HFFc6 (cell line): Measurements from ENCODE around the gene HSBP1. TPM values are rescaled to one million over a fixed set of nuclear protein-coding genes. Genes with fewer than 3 reads are reported as not detected.

Experiments
- DNase-seq: peaks from one replicate; pipeline ENCODE4 v3.0.0-alpha.2; 2018
- H3K27ac Mint-ChIP-seq: 2 replicates; pipeline ENCODE4 v1.8.0; 2020; ENCODE audit warnings: mild to moderate bottlenecking, mixed read lengths
- H3K27me3 Mint-ChIP-seq: 2 replicates; pipeline ENCODE4 v1.8.0; 2021; ENCODE audit warnings: mild to moderate bottlenecking, moderate library complexity, mixed read lengths; ENCODE audit not compliant: insufficient read depth
- H3K36me3 Mint-ChIP-seq: 2 replicates; pipeline ENCODE4 v1.8.0; 2021; ENCODE audit warnings: low read depth, mixed read lengths
- H3K4me1 Mint-ChIP-seq: 2 replicates; pipeline ENCODE4 v1.8.0; 2020; ENCODE audit warnings: low read depth, mixed read lengths
- H3K4me3 Mint-ChIP-seq: 2 replicates; pipeline ENCODE4 v1.8.0; 2020; ENCODE audit warnings: mild to moderate bottlenecking, moderate library complexity, mixed read lengths
- H3K9me3 Mint-ChIP-seq: 2 replicates; pipeline ENCODE4 v1.8.0; 2020; ENCODE audit warnings: mild to moderate bottlenecking, mixed read lengths
- total RNA-seq, 6 experiments: library from RNA; stranded (reverse); fragmentation: NEBNext Ultra II Directional; extraction: Animal tissue kit (Norgen Biotek cat#: 25700); gene quantifications; 2 replicates in 1 of 6; 3 replicates in 5 of 6; pipeline ENCODE4 v1.2.3, GENCODE V29; 2021
- TF ChIP-seq, protein P1 (sequence below): fragments of 200-600 bp; sonication (generic); IDR thresholded peaks from 2 replicates; pipeline ENCODE4 v1.5.0; 2021; ENCODE audit warnings: antibody characterized with exemption, mild to moderate bottlenecking

Gene HSBP1
- total RNA-seq, 6 experiments from 2014 or later, result 138 to 174 (median 161) TPM

GRCh38 chr16:83785455-83785854 is 22.3 kb upstream of the HSBP1 start:
- H3K27me3 Mint-ChIP-seq, result peaks cover 5% of the 10 kb centered on the region
- no peak overlapping the region for H3K27ac Mint-ChIP-seq
- TF ChIP-seq, protein P1, sequence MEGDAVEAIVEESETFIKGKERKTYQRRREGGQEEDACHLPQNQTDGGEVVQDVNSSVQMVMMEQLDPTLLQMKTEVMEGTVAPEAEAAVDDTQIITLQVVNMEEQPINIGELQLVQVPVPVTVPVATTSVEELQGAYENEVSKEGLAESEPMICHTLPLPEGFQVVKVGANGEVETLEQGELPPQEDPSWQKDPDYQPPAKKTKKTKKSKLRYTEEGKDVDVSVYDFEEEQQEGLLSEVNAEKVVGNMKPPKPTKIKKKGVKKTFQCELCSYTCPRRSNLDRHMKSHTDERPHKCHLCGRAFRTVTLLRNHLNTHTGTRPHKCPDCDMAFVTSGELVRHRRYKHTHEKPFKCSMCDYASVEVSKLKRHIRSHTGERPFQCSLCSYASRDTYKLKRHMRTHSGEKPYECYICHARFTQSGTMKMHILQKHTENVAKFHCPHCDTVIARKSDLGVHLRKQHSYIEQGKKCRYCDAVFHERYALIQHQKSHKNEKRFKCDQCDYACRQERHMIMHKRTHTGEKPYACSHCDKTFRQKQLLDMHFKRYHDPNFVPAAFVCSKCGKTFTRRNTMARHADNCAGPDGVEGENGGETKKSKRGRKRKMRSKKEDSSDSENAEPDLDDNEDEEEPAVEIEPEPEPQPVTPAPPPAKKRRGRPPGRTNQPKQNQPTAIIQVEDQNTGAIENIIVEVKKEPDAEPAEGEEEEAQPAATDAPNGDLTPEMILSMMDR, result no peak
- no peaks in the 10 kb centered on the region for H3K9me3 Mint-ChIP-seq
- H3K4me3 Mint-ChIP-seq, result no peak overlapping the region
- no peak for DNase-seq
- no peaks in the 10 kb centered on the region for H3K4me1 Mint-ChIP-seq
- no peaks in the 10 kb centered on the region for H3K36me3 Mint-ChIP-seq

DNA sequence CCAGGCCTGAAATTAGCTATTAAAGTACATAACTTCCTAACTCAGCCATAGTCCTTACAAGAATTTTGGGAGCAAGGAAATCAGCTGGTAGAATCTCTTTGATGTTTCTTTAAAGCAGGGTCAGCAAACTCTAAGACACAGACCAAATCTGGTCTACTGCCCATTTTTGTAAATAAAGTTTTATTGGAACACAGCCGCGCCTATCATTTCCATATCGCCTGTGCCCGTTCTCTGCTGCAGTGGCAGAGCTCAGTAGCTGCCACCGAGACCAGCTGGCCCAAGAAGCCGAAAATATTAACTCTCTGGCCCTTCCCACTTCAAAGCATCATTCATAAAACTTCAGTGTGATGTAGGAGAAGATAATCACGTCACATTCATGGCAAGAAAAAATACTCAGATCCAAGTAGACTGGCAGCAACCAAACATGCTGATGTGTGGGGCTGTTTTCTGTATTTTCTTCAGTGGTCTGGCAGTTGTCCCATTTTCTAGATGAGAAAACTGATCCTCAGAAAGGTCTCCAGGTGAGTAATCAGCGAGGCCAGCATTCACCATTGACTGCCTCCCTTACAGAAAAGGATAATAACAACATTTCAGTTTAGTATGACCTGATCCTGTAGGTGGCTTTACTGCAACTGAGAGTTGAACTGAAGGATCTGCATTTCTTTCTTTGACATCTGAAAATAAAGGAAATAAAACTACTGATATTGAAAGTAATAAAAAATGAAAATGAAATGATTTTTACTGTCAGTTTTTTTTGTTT is 18.0 kb upstream of the HSBP1 start:
- H3K27me3 Mint-ChIP-seq, result peaks cover 10% of the 10 kb centered on the region
- H3K27ac Mint-ChIP-seq, result no peak overlapping the region
- peaks cover 7% of the 10 kb centered on the region; the same call in 1 of the 2 replicates for H3K9me3 Mint-ChIP-seq
- no peak for DNase-seq
- H3K4me1 Mint-ChIP-seq, result no peaks in the 10 kb centered on the region
- TF ChIP-seq, protein P1, result no peak
- H3K4me3 Mint-ChIP-seq, result no peak overlapping the region
- no peaks in the 10 kb centered on the region for H3K36me3 Mint-ChIP-seq

GRCh38 chr16:83791916-83792315 is 15.9 kb upstream of the HSBP1 start:
- no peaks in the 10 kb centered on the region for H3K4me1 Mint-ChIP-seq
- H3K9me3 Mint-ChIP-seq, result peaks cover 7% of the 10 kb centered on the region; the same call in 1 of the 2 replicates
- peaks cover 10% of the 10 kb centered on the region for H3K27me3 Mint-ChIP-seq
- H3K36me3 Mint-ChIP-seq, result no peaks in the 10 kb centered on the region
- DNase-seq, result no peak
- TF ChIP-seq, protein P1, result no peak
- H3K4me3 Mint-ChIP-seq, result no peak overlapping the region
- H3K27ac Mint-ChIP-seq, result no peak overlapping the region

DNA sequence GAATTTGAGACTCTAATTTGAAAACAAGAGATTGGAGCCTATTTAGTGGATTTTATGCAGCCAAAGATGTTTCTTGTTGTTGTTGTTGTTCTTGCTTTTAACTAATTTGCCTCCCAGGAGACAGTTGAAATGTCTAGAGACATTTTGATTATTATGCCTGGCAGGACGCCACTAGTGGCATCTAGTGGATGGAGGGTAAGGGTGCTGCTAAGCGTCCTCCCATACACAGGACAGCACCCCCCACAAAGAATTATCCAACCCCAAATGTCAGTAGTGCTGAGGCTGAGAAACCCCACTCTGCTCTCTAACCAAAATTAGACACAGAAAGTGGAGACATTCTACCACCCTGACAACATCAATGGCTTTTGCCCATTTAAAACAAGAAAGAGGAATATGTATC is 15.4 kb upstream of the HSBP1 start:
- H3K27ac Mint-ChIP-seq, result no peak overlapping the region

GRCh38 chr16:83793179-83793578 is 14.6 kb upstream of the HSBP1 start:
- no peak for DNase-seq
- Mint-ChIP-seq H3K36me3 (no peaks in the 10 kb centered on the region), H3K9me3 (peaks cover 7% of the 10 kb centered on the region; the same call in 1 of the 2 replicates), H3K4me3 (no peak overlapping the region), H3K27ac (no peak overlapping the region), H3K4me1 (no peaks in the 10 kb centered on the region), H3K27me3 (peaks cover 5% of the 10 kb centered on the region)
- TF ChIP-seq, protein P1, result no peak

More for the DNA sequence above, 15.4 kb upstream of the HSBP1 start:
- Mint-ChIP-seq H3K9me3 (peaks cover 7% of the 10 kb centered on the region; the same call in 1 of the 2 replicates), H3K4me1 (no peaks in the 10 kb centered on the region), H3K27me3 (peaks cover 9% of the 10 kb centered on the region), H3K36me3 (no peaks in the 10 kb centered on the region), H3K4me3 (no peak overlapping the region)
- TF ChIP-seq, protein P1, result no peak
- DNase-seq, result no peak
